Measurements from ENCODE around the gene LDLRAD2. TPM values are rescaled to one million over a fixed set of nuclear protein-coding genes. Genes with fewer than 3 reads are reported as not detected.

Gene LDLRAD2
- total and polyA plus RNA-seq, 2 of the 8 experiments (the other 6 are each of a cell fraction or from before 2014, with no cell fraction given), result 0.48 to 0.74 TPM

DNA sequence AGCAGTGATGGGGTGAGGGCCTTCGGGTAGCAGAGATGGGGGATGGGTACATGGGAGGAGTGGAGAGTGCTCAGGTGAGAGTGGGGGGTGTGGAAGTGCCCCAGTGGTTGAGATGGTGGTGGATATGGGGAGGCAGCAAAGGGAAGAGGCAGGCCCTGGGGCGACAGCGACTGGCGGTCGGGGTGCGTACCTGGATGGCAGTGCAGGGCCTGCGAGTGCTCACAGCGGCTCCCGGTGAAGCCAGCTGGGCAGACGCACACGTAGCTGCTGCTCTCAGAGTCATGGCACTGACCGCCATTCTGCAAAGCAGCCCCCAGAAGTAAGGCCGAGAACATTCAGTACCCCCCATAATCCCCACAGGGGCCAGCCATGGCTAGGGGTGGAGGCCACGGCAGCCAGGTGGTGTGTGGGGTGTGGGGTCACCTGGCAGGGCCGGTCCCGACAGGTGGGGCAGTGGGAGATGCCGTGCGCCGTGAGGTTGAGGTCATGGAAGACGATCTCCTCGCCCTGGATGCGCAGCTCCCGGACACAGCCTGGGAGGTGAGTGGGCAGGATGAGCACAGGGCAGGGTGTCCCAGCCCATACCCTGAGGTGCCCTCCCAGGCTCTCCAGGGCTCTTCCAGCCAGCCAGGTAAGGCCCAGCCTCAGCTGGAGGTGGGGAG, 18.9 kb downstream of the LDLRAD2 start:
- Histone ChIP-seq H3K36me3 (ENCODE audit: control insufficient read depth in 2 of 4, insufficient read depth in 4 of 4, low read length in 3 of 4) (peaks cover 24 to 82% (median 64%) of the 10 kb centered on the region in 4 experiments), H3K4me3 (ENCODE audit: extremely low read depth in 1 of 4, insufficient read depth in 2 of 4, low read depth in 3 of 4, low read length in 4 of 4) (no peak overlapping the region), H4K20me1 (replicated peaks in 1 of 2; ENCODE audit: control insufficient read depth in 1 of 2, insufficient read depth in 2 of 2, low read length in 2 of 2) (peaks cover 0 to 5% of the 10 kb centered on the region in 2 experiments), H3K4ac (replicated peaks; ENCODE audit: insufficient read length, low read depth, low read length) (no peak overlapping the region), H2BK15ac (ENCODE audit: low read length) (no peak overlapping the region), H2BK20ac (ENCODE audit: low read length) (no peak overlapping the region), H3K27ac (ENCODE audit: low read depth, low read length) (no peak overlapping the region), H3K27me3 (replicated peaks in 1 of 4; ENCODE audit: control insufficient read depth in 3 of 4, extremely low read depth in 1 of 4, insufficient read depth in 3 of 4, low read length in 3 of 4) (no peaks in the 10 kb centered on the region), H4K8ac (ENCODE audit: extremely low read depth, insufficient read depth, low read length) (peak overlapping the region; percentile 5; the same call in 1 of the 2 replicates), H2BK5ac (ENCODE audit: low read depth, low read length) (0 out of 2 replicates have a peak overlapping the region, but pooled peaks have one; percentile 16), H3K23ac (ENCODE audit: insufficient read length) (no peak overlapping the region), H3K14ac (ENCODE audit: insufficient read length) (no peak overlapping the region), H3K4me1 (replicated peaks in 1 of 4; ENCODE audit: control insufficient read depth in 3 of 4, insufficient read depth in 4 of 4, low read length in 3 of 4) (no peaks in the 10 kb centered on the region), H3K18ac (ENCODE audit: extremely low read depth, low read length) (no peak overlapping the region), H3K23me2 (ENCODE audit: low read depth, low read length) (no peaks in the 10 kb centered on the region), H3K4me2 (ENCODE audit: insufficient read depth in 1 of 2, low read depth in 2 of 2, low read length in 2 of 2) (no peak overlapping the region), H2AFZ (ENCODE audit: low read length) (no peak overlapping the region), H2BK120ac (replicated peaks; ENCODE audit: low read depth, low read length) (no peak overlapping the region), H4K5ac (ENCODE audit: insufficient read length, low read depth, low read length) (no peak overlapping the region), H3K79me1 (ENCODE audit: low read depth, low read length) (no peaks in the 10 kb centered on the region), H3K79me2 (ENCODE audit: control insufficient read depth in 1 of 2, insufficient read depth in 2 of 2, low read length in 2 of 2) (no peaks in the 10 kb centered on the region), H4K91ac (replicated peaks; ENCODE audit: insufficient read length, low read length) (no peak overlapping the region), H3K9ac (replicated peaks in 1 of 4; ENCODE audit: extremely low read depth in 1 of 4, low read depth in 3 of 4, low read length in 3 of 4) (no peak overlapping the region), H2AK5ac (ENCODE audit: low read depth, low read length) (no peak overlapping the region), H2BK12ac (ENCODE audit: low read depth, low read length) (no peak overlapping the region), H3K56ac (replicated peaks; ENCODE audit: insufficient read length, low read depth, low read length) (no peak overlapping the region), H3K9me3 (ENCODE audit: insufficient read depth in 2 of 2, low read depth in 1 of 2, low read length in 1 of 2) (peaks cover 7 to 8% of the 10 kb centered on the region in 2 experiments; a peak in 3 of 4 replicates)
- FAIRE-seq, result no peak
- no peak for DNase-seq (ENCODE audit: low read depth in 1 of 2, low spot score in 2 of 2)
- WGBS, 2 experiments (ENCODE audit: extremely low coverage in 1 of 2, insufficient coverage in 1 of 2, insufficient read length in 1 of 2, insufficient replicate concordance in 2 of 2, low coverage in 1 of 2, low lambda C conversion rate in 2 of 2, missing lambda C conversion rate in 1 of 2), result 86% methylated on average over 20 of the region's 23 CpGs; no CpG with 5 or more reads in 1 of the 2 experiments
- POLR2A ChIA-PET (ENCODE audit: partially characterized antibody), result no interaction called here
- CTCF ChIA-PET (ENCODE audit: partially characterized antibody), result interaction anchor here (0.6 kb wide), 1 partner anchor 125 kb away, joined by 3 read pairs; no protein-coding TSS in a partner anchor
- TF ChIP-seq RBBP5 (IDR thresholded peaks at IDR 0.05; ENCODE audit: borderline replicate concordance, low read depth, low read length) (no peak), RAD21 (IDR thresholded peaks at IDR 0.05 in 1 of 2, conservative IDR thresholded peaks at IDR 0.05 in 1 of 2; ENCODE audit: low read depth in 2 of 2, low read length in 2 of 2) (no peak), CBX8 (IDR thresholded peaks at IDR 0.05; ENCODE audit: borderline replicate concordance, low read depth, low read length) (no peak), PHF8 (conservative IDR thresholded peaks at IDR 0.05; ENCODE audit: low read depth, low read length) (no peak), SUZ12 (IDR thresholded peaks at IDR 0.05; ENCODE audit: low read length) (no peak), SIRT6 (IDR thresholded peaks at IDR 0.05; ENCODE audit: low read length) (no peak)
- TF ChIP-seq, protein P1, sequence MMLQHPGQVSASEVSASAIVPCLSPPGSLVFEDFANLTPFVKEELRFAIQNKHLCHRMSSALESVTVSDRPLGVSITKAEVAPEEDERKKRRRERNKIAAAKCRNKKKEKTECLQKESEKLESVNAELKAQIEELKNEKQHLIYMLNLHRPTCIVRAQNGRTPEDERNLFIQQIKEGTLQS (IDR thresholded peaks at IDR 0.05; ENCODE audit: insufficient read depth, low read depth, low read length), result no peak

Data from H1 (cell line).